HepG2 (cell line): ENCODE data around the gene TNFSF13B.

Experiments
- CBX5 ChIP-seq: sonication (generic); formaldehyde crosslinking; IDR thresholded peaks from 2 replicates; pipeline ENCODE4 v1.4.0; 2020; ENCODE audit warnings: missing genetic modification reagents, borderline replicate concordance
- GTF2F1 ChIP-seq: fragments of 150-350 bp; IDR thresholded peaks from 2 replicates; pipeline ENCODE4 v1.6.1; 2014; ENCODE audit warnings: low read length
- SP1 ChIP-seq, 2 experiments: fragments of 450-650 bp in 1 of 2; sonication (generic) in 1 of 2; formaldehyde crosslinking in 1 of 2; IDR thresholded peaks; 2 replicates each; pipeline versions ENCODE4 v1.4.0 to v1.6.1; 2016 to 2020; ENCODE audit warnings: missing genetic modification reagents in 1 of 2
- UBTF ChIP-seq: sonication (generic); formaldehyde crosslinking; IDR thresholded peaks from 2 replicates; pipeline ENCODE4 v1.4.0; 2020; ENCODE audit warnings: mild to moderate bottlenecking, missing genetic modification reagents
- ZNF143 ChIP-seq: sonication (generic); formaldehyde crosslinking; IDR thresholded peaks from 2 replicates; pipeline ENCODE4 v1.4.0; 2020; ENCODE audit warnings: missing genetic modification reagents

- TF ChIP-seq SP1 (IDR thresholded peaks at IDR 0.05): no peak
- no peak for TF ChIP-seq SP1 (CRISPR knock-in tag; IDR thresholded peaks at IDR 0.05)
- TF ChIP-seq ZNF143 (CRISPR knock-in tag): no peak
- no peak for TF ChIP-seq GTF2F1
- TF ChIP-seq CBX5: no peak
- no peak for TF ChIP-seq UBTF (CRISPR knock-in tag)
These were observed 49.5 kb upstream of the TNFSF13B start for GRCh38 chr13:108220041-108220440.
